HG03565 (cell line): Measurements from ENCODE around the gene MACROD2.

Experiments used
- ATAC-seq: cut with Tn5 transposase; IDR thresholded peaks from one replicate; pipeline ENCODE4 v1.9.1; 2021; ENCODE audit warnings: mild to moderate bottlenecking, moderate library complexity; ENCODE audit not compliant: unreplicated experiment

MACROD2 gene

GRCh38 chr20:14055127-14055742 lies 59.9 kb downstream of the MACROD2 start:
- no peak for ATAC-seq

- no peak for ATAC-seq
These were observed 66.9 kb downstream of the MACROD2 start for GRCh38 chr20:14062171-14062570.

GRCh38 chr20:14062786-14063185 lies 67.5 kb downstream of the MACROD2 start:
- no peak for ATAC-seq

- ATAC-seq = no peak
These were observed 69.0 kb downstream of the MACROD2 start for GRCh38 chr20:14064333-14064732.

- no peak for ATAC-seq
These were observed 69.6 kb downstream of the MACROD2 start for GRCh38 chr20:14064921-14065320.

GRCh38 chr20:14065774-14066173 lies 70.5 kb downstream of the MACROD2 start:
- no peak for ATAC-seq

- no peak for ATAC-seq
These were observed 72.3 kb downstream of the MACROD2 start for GRCh38 chr20:14067603-14068002.

GRCh38 chr20:14069796-14070195 lies 74.5 kb downstream of the MACROD2 start:
- no peak for ATAC-seq

GRCh38 chr20:14093652-14094051 lies 98.3 kb downstream of the MACROD2 start:
- no peak for ATAC-seq

GRCh38 chr20:14098261-14098660 lies 102.9 kb downstream of the MACROD2 start:
- ATAC-seq = no peak

- no peak for ATAC-seq
These were observed 118.1 kb downstream of the MACROD2 start for GRCh38 chr20:14113416-14113815.

- no peak for ATAC-seq
These were observed 118.9 kb downstream of the MACROD2 start for GRCh38 chr20:14114065-14114704.

- no peak for ATAC-seq
These were observed 120.7 kb downstream of the MACROD2 start for GRCh38 chr20:14116037-14116436.

- ATAC-seq = no peak
These were observed 122.5 kb downstream of the MACROD2 start for GRCh38 chr20:14117768-14118167.

- no peak for ATAC-seq
These were observed 131.5 kb downstream of the MACROD2 start for GRCh38 chr20:14126856-14127255.

GRCh38 chr20:14127514-14128223 lies 132.4 kb downstream of the MACROD2 start:
- ATAC-seq = no peak

- no peak for ATAC-seq
These were observed 138.7 kb downstream of the MACROD2 start for GRCh38 chr20:14134004-14134403.

GRCh38 chr20:14142171-14142570 lies 146.9 kb downstream of the MACROD2 start:
- no peak for ATAC-seq

GRCh38 chr20:14142964-14143627 lies 147.8 kb downstream of the MACROD2 start:
- no peak for ATAC-seq

GRCh38 chr20:14148042-14148441 lies 152.7 kb downstream of the MACROD2 start:
- no peak for ATAC-seq

GRCh38 chr20:14155361-14155760 lies 160.0 kb downstream of the MACROD2 start:
- ATAC-seq = no peak

- no peak for ATAC-seq
These were observed 183.2 kb downstream of the MACROD2 start for GRCh38 chr20:14178528-14178927.
